Left lung (tissue), 10 donors: ENCODE data around the gene LIN54. TPM values are rescaled to one million over a fixed set of nuclear protein-coding genes. Genes with fewer than 3 reads are reported as not detected.
"Not testable (repeated sequence)": the region's sequence is repeated elsewhere in the genome, so short reads cannot be mapped to it uniquely, and the experiment has no call there.

ENCODE experiments used
- ATAC-seq: fragments of 200-7000 bp; cut with Tn5 transposase; one replicate; pipeline ENCODE4 v1.9.1; 2020; ENCODE audit warnings: moderate library complexity
- DNase-seq, 4 donors: peaks; one replicate each; pipeline ENCODE4 v3.0.0-alpha.2; 2013 to 2020
- H3K27ac ChIP-seq, 2 donors: fragments of 200-600 bp; sonication (generic) in 1 of 2; one replicate each; pipeline versions ENCODE4 v1.5.0 to v1.8.0; 2020 to 2021
- H3K27me3 ChIP-seq, 2 donors: fragments of 200-600 bp; sonication (generic) in 1 of 2; one replicate each; pipeline versions ENCODE4 v1.5.0 to v1.8.0; 2020 to 2021
- H3K36me3 ChIP-seq, 2 donors: fragments of 200-600 bp; sonication (generic) in 1 of 2; one replicate each; pipeline versions ENCODE4 v1.5.0 to v1.8.0; 2020 to 2021
- H3K4me1 ChIP-seq, 2 donors: fragments of 200-600 bp; one replicate each; pipeline ENCODE4 v1.8.0; 2021
- H3K4me3 ChIP-seq, 2 donors: fragments of 200-600 bp; sonication (generic) in 1 of 2; one replicate each; pipeline versions ENCODE4 v1.5.0 to v1.8.0; 2020 to 2021; ENCODE audit warnings: mild to moderate bottlenecking in 1 of 2
- H3K9me3 ChIP-seq, 2 donors: fragments of 200-600 bp; sonication (generic) in 1 of 2; one replicate each; pipeline versions ENCODE4 v1.5.0 to v1.8.0; 2020 to 2021
- intact Hi-C, 2 donors: fragments of 100-400 bp; cut with DNase I; formaldehyde crosslinking; loops; one replicate each; pipeline versions ENCODE4 v1.11.2 to v1.14.2; 2022
- polyA plus RNA-seq, 6 donors: library from polyadenylated mRNA; unstranded; fragments of 120-200 nt; gene quantifications; one replicate each; pipeline ENCODE4 v1.2.1, GENCODE V29; 2013; ENCODE audit not compliant: insufficient read length in 6 of 6
- total RNA-seq, 2 donors: library from RNA; stranded (reverse); fragmentation: NEBNext Ultra II Directional; extraction: Animal tissue kit (Norgen Biotek cat#: 25700); gene quantifications; one replicate each; pipeline ENCODE4 v1.2.1, GENCODE V29; 2021
- TF ChIP-seq, protein P1 (sequence below), 2 donors: fragments of 200-600 bp; sonication (generic) in 1 of 2; IDR thresholded peaks; one replicate each; pipeline versions ENCODE4 v1.5.0 to v1.8.0; 2021; ENCODE audit warnings: antibody characterized with exemption in 2 of 2
- donor health status: DM: no; HTN: yes; CAD: no.
- donor health status: DM: no; HTN: no; CAD: no.

Gene LIN54
- total and polyA plus RNA-seq, 8 donors: 10.3 to 17.9 (median 14.3) TPM

GRCh38 chr4:82994834-82995233 is 15.8 kb downstream of the LIN54 start:
- H3K36me3 ChIP-seq: no peaks in the 10 kb centered on the region
- peaks cover 0 to 10% of the 10 kb centered on the region in 2 donors for H3K4me1 ChIP-seq
- intact Hi-C loops: no loop called here
- no peak overlapping the region for H3K27ac ChIP-seq
- TF ChIP-seq, protein P1, sequence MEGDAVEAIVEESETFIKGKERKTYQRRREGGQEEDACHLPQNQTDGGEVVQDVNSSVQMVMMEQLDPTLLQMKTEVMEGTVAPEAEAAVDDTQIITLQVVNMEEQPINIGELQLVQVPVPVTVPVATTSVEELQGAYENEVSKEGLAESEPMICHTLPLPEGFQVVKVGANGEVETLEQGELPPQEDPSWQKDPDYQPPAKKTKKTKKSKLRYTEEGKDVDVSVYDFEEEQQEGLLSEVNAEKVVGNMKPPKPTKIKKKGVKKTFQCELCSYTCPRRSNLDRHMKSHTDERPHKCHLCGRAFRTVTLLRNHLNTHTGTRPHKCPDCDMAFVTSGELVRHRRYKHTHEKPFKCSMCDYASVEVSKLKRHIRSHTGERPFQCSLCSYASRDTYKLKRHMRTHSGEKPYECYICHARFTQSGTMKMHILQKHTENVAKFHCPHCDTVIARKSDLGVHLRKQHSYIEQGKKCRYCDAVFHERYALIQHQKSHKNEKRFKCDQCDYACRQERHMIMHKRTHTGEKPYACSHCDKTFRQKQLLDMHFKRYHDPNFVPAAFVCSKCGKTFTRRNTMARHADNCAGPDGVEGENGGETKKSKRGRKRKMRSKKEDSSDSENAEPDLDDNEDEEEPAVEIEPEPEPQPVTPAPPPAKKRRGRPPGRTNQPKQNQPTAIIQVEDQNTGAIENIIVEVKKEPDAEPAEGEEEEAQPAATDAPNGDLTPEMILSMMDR (IDR thresholded peaks at IDR 0.05): no peak
- ATAC-seq (no peak), DNase-seq (no peak)
- no peak overlapping the region for H3K4me3 ChIP-seq
- H3K9me3 ChIP-seq: no peaks in the 10 kb centered on the region
- no peaks in the 10 kb centered on the region for H3K27me3 ChIP-seq

- Histone ChIP-seq H3K4me3 (no peak overlapping the region), H3K27me3 (no peaks in the 10 kb centered on the region), H3K36me3 (no peaks in the 10 kb centered on the region), H3K4me1 (peaks cover 0 to 11% of the 10 kb centered on the region in 2 donors), H3K27ac (peak overlapping the region in 1 of 2 donors; percentile 16), H3K9me3 (no peaks in the 10 kb centered on the region)
- ATAC-seq (peak; percentile 58), DNase-seq (no peak)
- TF ChIP-seq, protein P1 (IDR thresholded peaks at IDR 0.05): no peak
- intact Hi-C loops: no loop called here
Measured at GRCh38 chr4:82989575-82990429, 20.8 kb downstream of the LIN54 start.

DNA sequence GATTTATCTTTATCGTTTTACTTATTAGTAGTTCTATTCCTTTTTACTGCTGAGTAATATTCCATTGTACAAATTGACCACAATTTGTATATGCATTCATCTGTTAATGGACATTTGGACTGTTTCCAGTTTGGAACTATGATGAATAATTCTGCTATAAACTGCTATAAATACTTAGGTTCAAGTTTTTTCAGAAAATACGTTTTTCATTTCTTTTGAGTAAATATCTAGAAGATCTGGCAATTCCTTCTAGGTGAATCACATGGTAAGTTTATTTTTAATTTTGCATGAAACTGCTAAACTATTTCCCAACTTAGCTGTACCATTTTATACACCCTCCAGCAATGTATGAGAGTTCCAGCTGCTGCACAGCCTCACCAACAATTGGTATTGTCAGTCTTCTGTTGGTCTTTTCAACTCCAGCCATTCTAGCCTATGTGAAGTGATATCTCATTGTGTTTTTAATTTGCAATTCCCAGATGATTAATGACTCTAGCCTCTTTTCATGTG is 22.2 kb downstream of the LIN54 start:
- DNase-seq (no peak), ATAC-seq (no peak)
- TF ChIP-seq, protein P1 (IDR thresholded peaks at IDR 0.05): no peak
- no peaks in the 10 kb centered on the region for H3K27me3 ChIP-seq
- no peaks in the 10 kb centered on the region for H3K9me3 ChIP-seq
- peaks cover 0 to 11% of the 10 kb centered on the region in 2 donors for H3K4me1 ChIP-seq
- H3K4me3 ChIP-seq: no peak overlapping the region
- no peak overlapping the region for H3K27ac ChIP-seq
- intact Hi-C loops: no loop called here
- peaks cover 0 to 7% of the 10 kb centered on the region in 2 donors for H3K36me3 ChIP-seq

- H3K4me1 ChIP-seq: peaks cover 0 to 11% of the 10 kb centered on the region in 2 donors
- DNase-seq, H3K36me3 ChIP-seq, H3K4me3 ChIP-seq, H3K9me3 ChIP-seq, ATAC-seq, H3K27me3 ChIP-seq, intact Hi-C loops, H3K27ac ChIP-seq: not testable (repeated sequence)
Measured at GRCh38 chr4:82987519-82987918, 23.1 kb downstream of the LIN54 start.

- Histone ChIP-seq H3K27ac (no peak overlapping the region), H3K4me3 (no peak overlapping the region), H3K9me3 (no peaks in the 10 kb centered on the region), H3K36me3 (peaks cover 0 to 14% of the 10 kb centered on the region in 2 donors), H3K4me1 (peaks cover 0 to 4% of the 10 kb centered on the region in 2 donors), H3K27me3 (no peaks in the 10 kb centered on the region)
- intact Hi-C loops: no loop called here
- ATAC-seq (no peak), DNase-seq (no peak)
- TF ChIP-seq, protein P1 (IDR thresholded peaks at IDR 0.05): no peak
Measured at GRCh38 chr4:82984459-82984858, 26.2 kb downstream of the LIN54 start.
